Pancreas (tissue), 10 donors: ENCODE results near the gene RPS6KB2. TPM values are rescaled to one million over a fixed set of nuclear protein-coding genes. Genes with fewer than 3 reads are reported as not detected.

Experiments
- ATAC-seq, 4 donors: fragments of 200-7000 bp; cut with Tn5 transposase; one replicate each; pipeline versions ENCODE4 v1.8.0 to v1.9.1; 2020; ENCODE audit warnings: mild to moderate bottlenecking in 4 of 4, moderate library complexity in 4 of 4
- DNase-seq, 6 donors: peaks; one replicate each; pipeline ENCODE4 v3.0.0-alpha.2; 2020
- FAIRE-seq: peaks from 2 replicates; lab custom pipeline; 2012; peaks lifted over from hg19 to GRCh38; lab: Jason Lieb, UNC
- H3K27ac ChIP-seq, 4 donors: fragments of 200-600 bp; sonication (generic); 1 replicate in 3 of 4; 2 replicates in 1 of 4; pipeline versions ENCODE4 v1.5.0 to v1.8.0; 2020
- H3K27me3 ChIP-seq, 4 donors: fragments of 200-600 bp; one replicate each; pipeline ENCODE4 v1.8.0; 2021
- H3K36me3 ChIP-seq, 3 donors: fragments of 200-600 bp; sonication (generic) in 1 of 3; one replicate each; pipeline versions ENCODE4 v1.5.0 to v1.8.0; 2020 to 2021
- H3K4me1 ChIP-seq, 3 donors: fragments of 200-600 bp; one replicate each; pipeline ENCODE4 v1.8.0; 2021
- H3K4me3 ChIP-seq, 4 donors: fragments of 200-600 bp; sonication (generic) in 2 of 4; one replicate each; pipeline versions ENCODE4 v1.5.0 to v1.8.0; 2020 to 2021
- H3K9me3 ChIP-seq, 4 donors: fragments of 200-600 bp; one replicate each; pipeline ENCODE4 v1.8.0; 2021
- CTCF ChIP-seq, 4 donors: fragments of 200-600 bp; sonication (generic) in 3 of 4; IDR thresholded peaks; one replicate each; pipeline versions ENCODE4 v1.5.0 to v1.8.0; 2021; ENCODE audit warnings: antibody characterized with exemption in 4 of 4
- WGBS, 2 donors: extraction: QIAGEN DNeasy Blood & Tissue Kit; methylation state at CpG; one replicate each; pipeline ENCODE4 v1.1.7; 2013; 5-methylcytosine and 5-hydroxymethylcytosine counted together
- intact Hi-C, 3 donors: fragments of 100-400 bp; cut with DNase I; formaldehyde crosslinking; loops; one replicate each; pipeline versions ENCODE4 v1.11.1 to v1.14.2; 2022
- polyA plus RNA-seq, 2 donors: library from polyadenylated mRNA; stranded (reverse); fragments of 200-250 nt; gene quantifications; one replicate each; pipeline ENCODE4 v1.2.3, GENCODE V29; 2013
- total RNA-seq, 6 donors: library from RNA; stranded (reverse); fragmentation: NEBNext Ultra II Directional in 4 of 6; extraction: Animal tissue kit (Norgen Biotek cat#: 25700) in 4 of 6; gene quantifications; one replicate each; pipeline versions ENCODE4 v1.2.1 to v1.2.4, GENCODE V29; 2021 to 2023
- donor health status: healthy with polysubstance abuse.
- donor health status: DM: no; HTN: no; CAD: no; lungs with moderate emphysema.
- donor health status: DM: no; HTN: no; CAD: no.
- donor health status: control.
- donor health status: control.
- donor health status: Bipolar disorder and iron deficiency.
- donor health status: DM: yes; HTN: yes; CAD: no.
- donor health status: DM: no; HTN: no; CAD: no.
- donor health status: DM: no; HTN: no; CAD: no.
- donor health status: DM: yes; HTN: yes; CAD: no.

RPS6KB2 gene
- total and polyA plus RNA-seq, 8 donors, result 17.6 to 71.6 (median 25.3) TPM

- ATAC-seq (no peak), DNase-seq (no peak), FAIRE-seq (no peak)
- intact Hi-C loops, result loop anchor here in 1 of 3 donors (10.0 kb wide), 1 partner anchor 57 kb away; no protein-coding TSS in a partner anchor
- Histone ChIP-seq H3K4me1 (peaks cover 0 to 7% (median 5%) of the 10 kb centered on the region in 3 donors), H3K4me3 (peak overlapping the region in 1 of 4 donors; percentile 12), H3K27ac (no peak overlapping the region), H3K9me3 (no peaks in the 10 kb centered on the region), H3K27me3 (no peaks in the 10 kb centered on the region), H3K36me3 (peaks cover 0 to 13% (median 10%) of the 10 kb centered on the region in 3 donors)
- 79 to 81% methylated on average over 3 of the region's 3 CpGs for WGBS, 2 donors
- no peak for TF ChIP-seq CTCF (IDR thresholded peaks at IDR 0.05)
These were observed 9.5 kb downstream of the RPS6KB2 start for GRCh38 chr11:67437809-67438157.

- WGBS, 2 donors, result 84 to 86% methylated on average over 40 to 41 of the region's 41 CpGs
- Histone ChIP-seq H3K27ac (no peak overlapping the region), H3K9me3 (no peaks in the 10 kb centered on the region), H3K4me1 (peaks cover 0 to 7% (median 5%) of the 10 kb centered on the region in 3 donors), H3K36me3 (peaks cover 0 to 8% (median 5%) of the 10 kb centered on the region in 3 donors), H3K27me3 (no peaks in the 10 kb centered on the region), H3K4me3 (peak overlapping the region in 1 of 4 donors; percentile 12)
- intact Hi-C loops, result loop anchor here in 1 of 3 donors (10.0 kb wide), 1 partner anchor 56 kb away; no protein-coding TSS in a partner anchor
- ATAC-seq (no peak), FAIRE-seq (no peak), DNase-seq (peak in 3 of 6 donors; percentile 51 to 80 (median 56))
- TF ChIP-seq CTCF (IDR thresholded peaks at IDR 0.05), result no peak
These were observed 10.0 kb downstream of the RPS6KB2 start for GRCh38 chr11:67438158-67438902.

GRCh38 chr11:67439321-67440228, 11.3 kb downstream of the RPS6KB2 start:
- no peak for FAIRE-seq

More at GRCh38 chr11:67439321-67440228, 11.3 kb downstream of the RPS6KB2 start:
- 81 to 84% methylated on average over 31 of the region's 31 CpGs for WGBS, 2 donors
- Histone ChIP-seq H3K27me3 (no peaks in the 10 kb centered on the region), H3K4me3 (no peak overlapping the region), H3K27ac (no peak overlapping the region), H3K4me1 (peaks cover 0 to 10% (median 5%) of the 10 kb centered on the region in 3 donors), H3K36me3 (peaks cover 0 to 2% (median 0%) of the 10 kb centered on the region in 3 donors), H3K9me3 (no peaks in the 10 kb centered on the region)
- intact Hi-C loops, result loop anchor here in 1 of 3 donors (10.0 kb wide), 1 partner anchor 55 kb away; no protein-coding TSS in a partner anchor
- DNase-seq (peak in 3 of 6 donors; percentile 53 to 76 (median 62)), ATAC-seq (no peak)
- TF ChIP-seq CTCF (IDR thresholded peaks at IDR 0.05), result no peak
